ENCODE measurements around the gene MAP4K4.

- TF ChIP-seq CTCF (optimal IDR thresholded peaks at IDR 0.05 in 1 of 3, IDR thresholded peaks at IDR 0.05 in 1 of 3, conservative IDR thresholded peaks at IDR 0.05 in 1 of 3; ENCODE audit: extremely low read depth in 1 of 3, insufficient read depth in 2 of 3, low read length in 3 of 3), result no peak
- TF ChIP-seq EZH2 (IDR thresholded peaks at IDR 0.05; ENCODE audit: low read length), result no peak
These were observed 44.0 kb upstream of the MAP4K4 start for GRCh38 chr2:101653469-101653868.
